Stimulated activated CD4-positive, alpha-beta T cell treated with anti-CD3 and anti-CD28 coated beads, Interleukin-2, amount 100 ng/mL, for 24 hours (primary cell): ENCODE data around the gene PSMB2.
"Not testable (repeated sequence)": the region's sequence is repeated elsewhere in the genome, so short reads cannot be mapped to it uniquely, and the experiment has no call there.

Experiments used
- DNase-seq, 2 donors: peaks; one replicate each; pipeline ENCODE4 v3.0.0-alpha.2; 2020

The PSMB2 gene

DNA sequence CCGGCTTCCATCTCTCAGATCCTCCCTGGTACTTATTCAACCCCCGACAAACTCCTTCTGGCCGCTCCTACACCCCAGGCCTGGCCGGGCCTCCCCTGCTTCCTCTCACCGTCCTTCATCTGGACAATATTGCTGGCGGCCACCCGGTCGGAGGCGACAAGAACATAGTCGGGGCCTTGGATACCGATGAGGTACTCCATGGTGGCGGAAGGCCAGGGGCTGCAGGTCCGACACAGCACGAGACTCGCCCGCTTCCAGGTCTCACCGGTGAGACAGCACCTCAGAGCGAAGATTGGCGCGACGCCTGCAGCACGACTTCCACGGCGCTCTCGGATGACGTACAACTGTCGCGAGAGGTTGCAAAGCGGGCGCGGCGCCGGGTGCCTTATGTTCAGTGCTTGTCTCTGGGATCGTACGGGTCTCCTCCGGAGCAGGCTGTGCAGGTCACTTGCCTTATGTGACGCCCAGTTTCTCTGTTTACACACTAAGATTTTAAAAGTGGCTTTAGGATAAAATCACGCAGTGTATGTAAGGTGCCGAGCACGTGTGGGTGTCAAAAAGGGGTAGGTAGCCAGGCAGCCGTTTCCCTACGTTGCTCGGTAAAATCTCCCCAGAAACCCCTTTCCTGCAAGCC is at the start of gene PSMB2:
PSMB2 (minus strand) TSS at position 294 of the 634 bp plus-strand sequence; CDS start at position 200, 94 bp downstream.
- DNase-seq, result peak; percentile 97 to 99

DNA sequence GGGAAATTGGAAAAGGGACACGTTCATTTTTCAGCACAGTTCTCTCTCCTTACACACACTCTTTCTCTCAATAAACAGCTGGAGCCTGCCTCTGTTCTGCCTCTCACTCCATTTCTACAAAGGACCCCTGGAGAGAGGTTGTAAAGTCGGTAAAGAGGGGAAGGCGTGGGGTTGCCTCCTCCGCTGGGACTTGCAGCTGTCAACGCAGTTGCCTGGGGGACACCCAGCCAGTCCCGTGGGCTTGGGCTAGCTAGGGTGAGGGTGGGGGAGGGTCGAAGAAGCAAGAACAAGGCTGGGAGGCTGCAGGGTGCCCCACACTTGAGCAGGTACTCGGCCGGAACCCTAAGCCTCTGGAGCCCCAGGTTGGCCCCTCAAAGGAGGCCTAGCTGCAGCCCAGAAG is 49.8 kb upstream of the PSMB2 start:
- DNase-seq, result no peak

DNA sequence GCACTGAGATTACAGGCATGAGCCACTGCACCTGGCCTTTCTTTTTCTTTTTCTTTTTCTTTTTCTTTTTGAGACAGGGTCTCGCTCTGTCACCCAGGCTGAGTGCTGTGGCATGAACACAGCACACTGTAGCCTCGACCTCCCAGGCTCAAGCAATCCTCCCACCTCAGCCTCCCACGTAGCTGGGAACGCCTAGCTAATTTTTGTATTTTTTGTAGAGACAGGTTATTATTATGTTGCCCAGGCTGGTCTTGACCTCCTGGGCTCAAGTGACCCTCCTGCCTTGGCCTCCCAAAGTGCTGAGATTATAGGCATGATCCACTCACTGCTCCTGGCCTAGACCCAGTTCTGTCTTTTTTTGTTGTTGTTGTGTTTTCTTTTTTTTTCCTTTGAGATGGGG is 48.8 kb upstream of the PSMB2 start:
- not testable (repeated sequence) for DNase-seq

DNA sequence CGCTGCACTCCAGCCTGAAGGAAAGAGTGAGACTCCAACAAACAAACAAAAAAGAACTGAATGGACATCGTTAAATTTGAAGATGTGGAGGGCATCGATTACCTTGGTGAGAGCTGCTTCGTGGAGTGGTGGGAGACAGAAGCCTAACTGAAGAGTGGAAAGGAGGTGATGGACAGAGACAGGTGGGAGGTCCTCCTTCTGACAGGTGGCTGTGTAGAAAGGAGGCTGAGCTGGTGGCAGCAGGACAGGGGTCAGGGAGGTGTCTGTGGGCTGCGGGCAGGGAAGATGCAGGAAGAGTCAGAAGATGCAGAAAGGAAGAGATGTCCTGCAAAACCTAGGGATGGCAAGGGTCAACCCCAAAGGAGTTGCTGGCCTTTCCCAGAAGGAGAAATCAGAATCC is 46.8 kb upstream of the PSMB2 start:
- no peak for DNase-seq

DNA sequence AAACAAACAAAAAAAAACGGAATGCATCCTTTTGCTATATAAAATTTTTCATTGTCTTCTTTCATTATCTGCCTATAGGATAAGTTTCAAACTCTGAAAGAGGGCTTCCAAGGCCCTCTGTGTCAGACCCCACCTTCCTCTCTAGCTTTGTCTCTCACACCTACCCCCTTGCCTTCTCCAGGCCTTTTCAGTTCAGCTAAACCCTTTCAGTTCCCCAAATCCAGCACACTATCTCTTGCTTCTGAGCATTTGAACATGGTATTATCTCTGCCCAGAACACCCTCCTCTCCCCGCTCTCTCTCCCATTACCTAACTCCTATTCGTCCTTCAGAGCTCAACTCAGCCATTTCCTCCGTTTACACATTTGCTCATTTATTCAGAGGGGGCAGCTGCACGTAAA is 41.7 kb upstream of the PSMB2 start:
- DNase-seq, result no peak

DNA sequence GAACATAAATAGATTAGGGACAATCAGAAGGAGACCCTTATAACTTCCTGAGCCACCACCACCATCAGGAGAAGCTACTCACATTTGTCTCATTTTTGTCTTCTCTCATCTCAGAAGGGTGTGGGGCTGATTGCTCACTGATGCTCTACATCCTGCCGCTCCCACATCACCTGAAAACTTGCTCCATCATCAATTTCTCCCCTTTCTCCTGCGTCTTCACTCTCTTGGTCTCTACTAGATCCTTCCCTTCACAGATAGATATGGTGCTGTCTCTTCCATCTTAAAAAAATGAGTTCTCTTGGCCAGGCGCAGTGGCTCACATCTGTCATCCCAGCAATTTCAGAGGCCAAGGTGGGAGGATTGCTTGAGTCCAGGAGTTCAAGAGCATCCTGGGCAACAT is 38.9 kb upstream of the PSMB2 start:
- no peak for DNase-seq

DNA sequence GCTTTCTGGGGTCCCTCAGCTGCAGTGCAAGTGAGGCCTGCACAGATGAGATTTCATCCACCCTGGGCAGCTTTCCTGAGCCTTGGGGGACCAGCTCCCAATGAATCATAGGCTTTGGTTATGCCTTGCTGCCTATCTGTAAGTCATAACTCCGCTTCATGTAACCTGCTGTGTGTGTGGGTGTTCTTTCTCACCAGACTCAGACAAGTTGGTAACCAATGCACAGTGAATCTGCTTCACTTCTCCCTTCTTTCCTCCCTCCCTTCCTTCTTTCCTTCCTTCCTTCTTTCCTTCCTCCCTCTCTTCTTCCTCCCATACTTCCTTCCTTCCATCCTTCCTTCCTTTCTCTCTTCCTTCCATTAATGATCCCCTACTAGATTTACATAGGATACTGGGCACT is 34.4 kb upstream of the PSMB2 start:
- DNase-seq, result no peak

DNA sequence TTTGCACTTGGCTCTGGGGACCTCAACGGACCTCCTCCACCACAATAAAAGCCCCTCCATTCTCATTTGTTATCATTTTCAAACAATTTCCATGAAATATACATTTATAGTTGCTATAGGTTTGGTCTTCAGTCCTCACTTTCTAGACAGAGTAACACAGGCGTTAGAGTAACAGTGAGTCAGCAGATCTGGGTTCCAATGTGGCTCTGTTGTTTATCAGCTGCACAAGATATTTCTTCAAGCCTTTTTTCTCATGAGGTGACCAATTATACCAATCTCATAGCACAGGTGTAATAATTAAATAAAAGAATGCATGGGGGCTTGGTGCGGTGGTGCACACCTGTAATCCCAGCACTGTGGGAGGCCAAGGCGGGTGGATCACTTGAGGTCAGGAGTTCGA is 32.8 kb upstream of the PSMB2 start:
- no peak for DNase-seq

DNA sequence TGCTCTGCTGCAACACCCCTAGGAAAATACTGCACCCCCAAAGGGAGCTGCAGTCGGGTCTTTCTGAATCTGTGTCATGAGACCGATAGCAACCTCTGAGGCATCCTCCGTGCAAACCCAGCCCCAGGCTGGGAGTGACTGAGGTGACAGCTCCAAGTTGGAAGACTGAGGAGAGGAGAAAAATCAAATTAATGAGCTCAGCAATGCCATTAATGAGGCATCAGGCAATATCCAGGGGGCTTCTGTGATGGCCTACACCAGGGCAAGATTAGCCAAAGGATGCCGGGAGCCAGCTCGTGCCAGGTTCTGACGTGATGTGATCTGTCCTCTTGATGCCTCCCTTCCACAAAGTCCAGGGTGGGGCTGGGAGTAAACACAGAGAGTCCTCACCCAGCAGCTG is 30.8 kb upstream of the PSMB2 start:
- DNase-seq, result no peak

DNA sequence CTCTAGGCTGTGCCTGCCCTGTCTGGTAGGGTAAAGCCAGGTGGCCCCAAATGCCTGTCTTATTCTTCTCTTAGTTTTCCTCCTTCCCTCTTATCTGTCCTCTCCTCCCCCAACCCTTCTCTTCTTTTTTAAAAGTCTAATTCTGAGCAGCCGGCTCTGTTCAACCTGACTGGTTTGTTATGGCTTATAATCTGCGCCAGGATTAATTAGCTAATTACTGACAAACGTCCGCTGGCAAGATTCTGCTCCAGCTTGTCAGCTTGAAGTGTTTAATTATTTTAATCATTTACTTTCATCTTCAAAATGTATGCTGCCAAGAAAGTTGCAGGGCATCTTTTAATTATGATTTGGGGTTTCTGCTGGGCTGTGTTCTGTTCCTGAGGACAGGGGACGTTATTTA is 27.2 kb upstream of the PSMB2 start:
- DNase-seq, result no peak

DNA sequence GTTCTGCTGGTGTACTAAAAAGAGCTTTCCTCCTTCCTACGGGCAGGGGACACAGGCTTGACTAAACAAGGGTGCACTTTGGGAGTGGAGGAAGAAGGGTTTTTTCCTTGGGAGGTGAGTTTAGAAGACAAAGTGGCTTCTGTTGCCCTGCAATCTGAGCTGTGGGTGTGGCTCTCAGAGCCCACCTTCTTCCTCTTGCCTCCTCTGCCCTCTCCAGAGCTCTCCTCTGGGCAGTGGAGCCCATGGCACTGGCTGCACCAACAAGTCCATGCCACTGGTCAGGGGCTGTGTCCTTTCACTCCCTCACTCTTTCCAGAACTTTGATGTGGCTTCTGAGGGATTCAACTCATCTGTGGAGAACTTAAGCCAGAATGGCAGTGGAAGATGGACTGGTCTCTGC is 25.6 kb upstream of the PSMB2 start:
- DNase-seq, result no peak

DNA sequence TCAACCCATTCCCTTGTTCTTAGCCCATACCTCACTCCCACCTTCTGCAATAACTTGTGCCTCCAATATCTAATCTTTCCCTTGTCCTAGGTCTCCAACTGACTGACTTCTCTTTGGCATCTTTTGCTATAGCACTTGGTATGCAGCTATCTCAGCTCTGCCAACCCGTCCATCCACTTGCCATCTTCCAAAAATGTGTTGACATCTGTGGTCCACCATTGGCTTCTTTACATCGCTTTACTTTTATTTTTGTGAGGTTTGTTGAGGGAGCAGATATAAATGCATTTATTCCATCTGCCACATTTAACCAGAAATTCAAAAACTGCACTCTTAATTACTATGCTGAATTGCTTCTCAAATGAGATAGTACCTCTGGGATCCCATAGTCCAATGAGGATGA is 24.9 kb upstream of the PSMB2 start:
- DNase-seq, result no peak

DNA sequence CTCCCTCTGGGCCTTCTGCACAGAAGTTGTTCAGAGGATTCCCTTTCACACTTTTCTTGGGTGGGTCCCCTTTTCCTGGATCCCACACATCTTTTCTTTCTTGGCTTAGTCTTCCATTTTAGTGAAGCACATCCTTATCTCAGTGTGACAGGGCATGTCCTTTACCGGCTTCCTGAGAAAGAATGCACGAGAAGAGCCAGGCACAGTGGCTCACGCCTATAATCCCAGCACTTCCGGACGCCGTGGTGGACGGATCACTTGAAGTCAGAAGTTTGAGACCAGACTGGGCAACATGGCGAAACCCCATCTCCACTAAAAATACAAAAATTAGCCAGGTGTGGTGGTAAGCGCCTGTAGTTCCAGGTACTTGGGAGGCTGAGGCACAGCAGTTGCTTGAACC is 22.1 kb upstream of the PSMB2 start:
- DNase-seq, result no peak

DNA sequence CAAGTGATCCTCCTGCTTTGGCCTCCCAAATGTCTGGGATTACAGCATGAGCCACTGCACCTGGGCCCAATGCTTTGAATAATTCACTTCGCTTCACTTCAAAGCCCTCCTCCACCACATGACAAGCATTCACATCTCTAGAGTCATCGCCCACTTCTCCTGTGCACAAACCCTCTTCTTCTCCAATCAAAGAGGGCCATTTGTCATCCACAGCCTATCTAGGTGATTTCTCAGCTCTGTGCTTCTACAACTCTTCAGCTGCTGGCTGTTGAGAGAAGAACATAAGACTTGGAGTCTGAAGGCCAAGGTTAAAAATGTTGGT is 20.1 kb upstream of the PSMB2 start:
- DNase-seq, result no peak

DNA sequence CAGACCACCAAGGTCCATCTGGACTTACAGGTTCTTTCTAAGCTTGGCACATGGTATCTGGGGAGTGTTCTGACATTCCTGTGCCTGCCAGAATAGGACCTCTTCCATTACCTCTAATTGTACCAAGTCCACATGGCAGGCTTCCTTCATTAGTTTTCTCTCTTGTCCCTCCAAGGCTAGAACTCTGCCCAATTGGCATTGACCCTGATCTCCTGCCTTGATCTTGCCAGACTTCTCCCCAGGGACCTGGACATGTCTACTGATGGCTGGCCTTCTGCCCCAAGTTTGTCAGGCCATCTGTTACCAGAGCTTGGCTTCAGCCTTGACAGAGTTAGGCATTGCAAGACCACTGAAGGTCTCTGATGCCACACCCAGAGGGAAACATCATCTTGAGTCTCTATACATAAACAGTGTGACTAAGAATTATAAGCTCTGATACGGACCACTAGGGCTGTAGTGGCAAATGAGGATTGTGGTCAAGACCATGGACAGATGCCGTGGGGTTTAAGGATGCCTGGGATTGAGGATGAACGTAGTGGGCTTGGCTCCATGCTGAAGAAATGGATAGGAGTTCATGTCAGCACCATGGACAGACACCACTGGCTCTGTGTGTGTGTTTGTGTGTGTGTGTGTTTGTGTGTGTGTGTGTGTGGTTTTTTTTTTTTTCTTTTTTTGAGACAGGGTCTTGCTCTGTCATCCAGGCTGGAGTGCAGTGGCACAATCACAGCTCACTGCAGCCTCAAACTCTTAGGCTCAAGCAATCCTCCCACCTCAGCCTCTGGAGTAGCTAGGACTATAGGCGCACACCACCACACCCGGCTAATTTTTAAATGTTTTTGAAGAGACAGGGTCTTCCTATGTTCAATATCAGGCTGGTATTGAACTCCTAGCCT is 19.5 kb upstream of the PSMB2 start:
- DNase-seq, result no peak

DNA sequence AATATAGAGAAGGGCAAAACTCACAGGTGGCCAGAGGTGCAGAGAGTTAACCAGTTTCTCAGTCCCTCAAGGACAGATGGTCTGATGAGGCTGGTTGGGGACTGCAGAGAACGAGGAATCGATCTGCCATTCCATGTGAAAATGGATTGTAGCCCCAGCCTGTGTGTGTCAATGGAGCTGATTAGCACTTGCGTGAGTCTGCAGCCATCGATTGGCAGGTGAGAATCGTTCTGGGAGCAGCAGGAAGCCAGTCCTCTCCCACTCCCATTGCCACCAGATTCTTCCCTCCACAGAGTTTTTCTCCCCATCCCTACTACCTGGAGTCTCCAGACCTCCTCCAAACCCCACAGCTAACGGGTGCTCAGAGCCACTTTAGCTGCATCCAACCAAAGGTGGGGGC is 18.3 kb upstream of the PSMB2 start:
- no peak for DNase-seq

DNA sequence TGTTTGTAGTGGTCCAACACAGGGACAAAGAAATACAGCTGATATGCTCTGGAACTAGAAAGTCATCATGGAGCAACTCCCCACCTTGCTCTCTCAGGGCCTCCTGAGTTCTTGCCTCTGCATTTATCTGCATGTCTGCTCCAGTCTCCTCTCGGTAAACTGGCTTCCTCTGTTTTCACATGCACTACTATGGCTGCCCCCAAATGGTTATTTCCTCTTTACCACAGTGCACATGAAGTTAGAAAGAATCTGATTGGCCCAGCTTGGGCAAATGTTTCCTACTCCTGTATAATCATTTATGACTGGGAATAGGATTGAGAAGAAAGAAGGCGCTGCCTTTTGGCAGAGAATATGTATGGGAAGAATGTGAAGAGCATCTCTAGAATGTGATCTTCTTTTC is 16.5 kb upstream of the PSMB2 start:
- DNase-seq, result no peak

DNA sequence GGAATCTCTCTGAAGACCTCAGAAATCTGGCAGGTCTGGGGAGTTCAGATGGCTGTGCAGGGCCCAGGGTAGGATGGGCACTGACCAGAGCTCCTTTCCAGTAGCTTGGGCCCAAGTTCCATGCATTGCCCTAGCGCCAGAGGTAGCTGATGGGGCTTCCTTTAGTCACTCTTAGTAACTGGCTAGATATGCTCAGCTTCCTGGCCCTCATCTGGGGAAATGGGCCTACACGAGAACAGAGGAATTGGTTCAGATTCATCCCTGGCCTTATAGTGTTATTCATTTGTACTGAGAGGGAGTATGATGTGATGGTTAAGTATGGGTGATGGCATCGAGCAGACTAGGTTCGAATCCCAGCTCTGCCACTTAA is 15.5 kb upstream of the PSMB2 start:
- DNase-seq, result no peak

DNA sequence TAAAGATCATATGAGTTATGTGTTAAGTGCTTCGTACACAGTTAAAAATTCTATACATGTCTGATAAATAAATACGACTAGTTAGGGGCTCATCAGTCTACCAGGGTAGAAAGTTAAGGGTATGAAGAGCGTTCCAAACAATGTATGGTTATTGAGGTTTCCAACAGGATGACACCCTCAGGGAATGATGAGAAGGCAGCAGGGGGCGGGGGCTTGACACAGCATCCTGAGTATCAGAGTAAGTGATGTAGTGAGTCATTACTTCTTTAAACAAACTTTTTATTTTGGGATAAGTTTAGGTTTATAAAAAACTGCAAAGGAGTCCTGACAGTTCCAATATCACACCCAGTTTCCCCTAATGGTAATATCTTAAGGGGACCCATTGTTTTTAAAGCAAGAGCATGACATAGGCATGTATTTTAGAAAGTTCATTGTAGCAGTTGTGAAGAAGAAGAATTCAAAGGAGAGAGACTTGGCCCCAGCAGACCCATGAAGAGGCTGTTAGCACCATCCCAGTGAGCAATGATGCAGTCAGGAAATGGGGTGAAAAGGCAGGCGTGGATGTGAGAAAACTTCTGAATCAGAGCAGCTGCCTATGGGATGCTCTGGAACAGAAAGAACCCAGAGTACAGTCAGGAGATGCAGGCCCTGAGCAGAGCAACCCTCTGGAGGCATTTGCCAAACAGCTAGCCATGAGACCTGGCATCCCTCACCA is 15.0 kb upstream of the PSMB2 start:
- no peak for DNase-seq

DNA sequence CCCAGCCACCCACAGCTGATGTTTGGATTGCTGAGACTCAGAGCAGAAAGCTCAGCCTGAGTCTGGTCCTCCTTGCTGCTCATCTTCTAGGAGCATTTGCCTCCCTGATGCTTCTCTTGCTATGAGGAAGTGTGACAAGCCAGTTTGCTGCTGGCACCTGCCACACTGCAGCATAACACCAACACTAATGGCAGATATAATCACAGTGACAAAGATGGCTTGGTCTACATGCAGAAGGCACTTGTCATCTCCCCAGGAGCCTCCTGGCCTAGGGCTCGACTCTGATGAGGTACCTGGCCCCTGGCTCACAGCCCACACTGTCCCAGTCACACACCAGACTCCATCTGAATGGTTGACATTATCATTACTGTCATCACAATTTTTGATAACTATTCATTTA is 13.9 kb upstream of the PSMB2 start:
- no peak for DNase-seq

DNA sequence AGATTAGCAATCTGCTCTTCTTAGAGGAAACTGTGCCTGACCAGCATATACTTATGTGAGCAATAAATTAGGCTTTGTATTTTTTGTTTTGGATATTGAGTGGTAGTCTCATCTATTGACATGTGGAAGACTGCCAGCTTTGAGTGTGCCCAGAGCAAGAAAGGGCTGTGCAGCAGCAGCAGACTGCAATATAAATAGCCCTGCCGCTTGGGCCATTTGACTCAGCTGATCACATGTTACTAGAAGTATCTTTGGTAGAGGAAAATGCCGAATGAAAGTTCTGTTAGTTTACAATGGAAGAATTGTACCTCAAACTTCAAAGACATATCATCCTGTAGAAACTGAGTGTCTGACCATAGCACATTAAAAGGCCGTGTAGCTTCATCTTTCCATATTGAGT is 9.1 kb upstream of the PSMB2 start:
- DNase-seq, result no peak

DNA sequence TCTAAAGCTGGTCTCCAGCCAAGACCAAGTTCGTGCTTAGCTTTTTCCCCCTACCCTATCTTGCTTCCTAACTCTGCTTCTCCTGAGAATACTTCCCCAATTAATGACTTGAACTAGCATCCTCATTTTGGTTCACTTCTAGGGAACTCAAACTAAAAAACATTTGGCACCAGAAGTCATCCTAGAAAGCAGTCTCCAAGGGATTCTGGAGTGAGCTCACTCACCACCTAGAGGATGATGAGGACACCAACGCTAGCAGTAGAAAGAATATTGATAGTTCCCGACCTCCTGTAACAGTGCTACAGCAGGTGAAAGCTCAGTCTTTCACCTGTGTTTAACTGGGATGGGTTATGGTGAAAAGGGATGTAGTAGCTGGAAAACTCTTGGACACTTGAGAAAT is 4.7 kb upstream of the PSMB2 start:
- DNase-seq, result no peak

DNA sequence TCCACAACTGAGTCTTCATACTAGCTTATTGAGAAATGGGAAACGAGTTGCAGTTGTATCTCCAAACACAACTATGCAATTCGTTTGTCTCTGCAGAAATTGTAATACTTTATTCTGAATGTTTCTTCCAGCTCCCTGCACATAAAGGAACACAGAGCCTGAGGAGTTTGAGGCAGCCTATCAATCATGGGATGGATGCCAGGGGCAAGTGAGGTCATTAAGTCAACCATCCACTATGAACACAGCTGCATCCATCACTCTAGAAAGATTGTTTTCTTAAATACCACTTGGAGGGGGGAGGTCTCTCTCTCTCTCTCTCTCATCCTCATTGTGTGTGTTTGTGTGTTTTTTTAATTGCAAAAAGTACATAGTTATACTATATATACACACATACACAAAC is 2.9 kb upstream of the PSMB2 start:
- no peak for DNase-seq

DNA sequence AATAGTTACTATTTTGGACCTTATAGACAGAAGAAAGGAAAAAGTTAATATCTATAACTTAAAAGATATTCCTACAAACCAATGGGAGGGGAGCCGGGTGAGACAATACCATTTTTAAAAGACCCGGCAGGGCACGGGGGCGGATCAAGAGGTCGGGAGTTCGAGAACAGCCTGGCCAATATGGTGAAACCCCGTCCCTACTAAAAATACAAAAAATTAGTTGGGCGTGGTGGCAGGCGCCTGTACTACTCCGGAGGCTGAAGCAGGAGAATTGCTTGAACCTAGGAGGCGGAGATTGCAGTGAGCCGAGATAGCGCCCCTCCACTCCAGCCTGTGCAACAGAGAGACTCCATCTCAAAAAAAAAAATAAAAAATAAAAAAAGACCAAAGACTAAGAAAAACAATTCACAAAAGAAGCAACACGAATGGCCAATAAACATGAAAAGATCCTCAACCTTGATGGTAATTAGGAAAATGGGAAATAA is 1.2 kb upstream of the PSMB2 start:
- DNase-seq, result peak; percentile 33 to 38
